HepG2 (cell line): Measurements from ENCODE around the gene PLB1. TPM values are rescaled to one million over a fixed set of nuclear protein-coding genes. Genes with fewer than 3 reads are reported as not detected.

Experiments used
- ATAC-seq: fragments of 200-7000 bp; cut with Tn5 transposase; 3 replicates; pipeline ENCODE4 v1.9.1; 2020; ENCODE audit warnings: mild to moderate bottlenecking, moderate library complexity
- BruUV-seq: library from RNA; stranded (reverse); fragments of 400-500 nt; replicated peaks from 2 replicates; lab custom pipeline; 2021; lab: Mats Ljungman, UMichigan
- CTCF ChIA-PET: fragments of 300-600 bp; formaldehyde crosslinking; extraction: SDS; loops from one replicate; lab custom pipeline; 2021; ENCODE audit warnings: low total read pairs, inconsistent platforms, low intra/inter-chr PET ratio; lab: Yijun Ruan, JAX
- POLR2A ChIA-PET: fragments of 350-600 bp; sonication (Branson Sonifier 250); formaldehyde crosslinking; loops from one replicate; lab custom pipeline; 2020; ENCODE audit warnings: antibody characterized with exemption, inconsistent platforms; lab: Yijun Ruan, JAX
- DNase-seq: peaks from one replicate; pipeline ENCODE4 v3.0.0-alpha.2; 2015; ENCODE audit warnings: low spot score
- FAIRE-seq: peaks from 3 replicates; lab custom pipeline; 2011; peaks lifted over from hg19 to GRCh38; lab: Jason Lieb, UNC
- H2AFZ ChIP-seq: one replicate; pipeline ENCODE4 v1.6.1; 2011; ENCODE audit warnings: low read length, inconsistent platforms
- H3K27ac ChIP-seq: fragments of 300-600 bp; 3 replicates; pipeline ENCODE4 v1.8.0; 2011; ENCODE audit warnings: mixed run types, mild to moderate bottlenecking, mixed read lengths, low read length, inconsistent platforms; ENCODE audit not compliant: insufficient read depth; ENCODE audit errors: extremely low read length
- H3K27me3 ChIP-seq, 2 experiments: fragments of 200-600 bp in 1 of 2; 2 replicates in 1 of 2; 3 replicates in 1 of 2; pipeline versions ENCODE4 v1.6.0 to v1.8.0; 2011; ENCODE audit warnings: low read length in 2 of 2, mild to moderate bottlenecking in 2 of 2, moderate library complexity in 2 of 2, inconsistent platforms in 1 of 2; ENCODE audit not compliant: insufficient read depth in 2 of 2, control insufficient read depth in 1 of 2
- H3K36me3 ChIP-seq, 2 experiments: fragments of 200-600 bp in 1 of 2; replicated peaks in 1 of 2; 2 replicates in 1 of 2; 3 replicates in 1 of 2; pipeline versions ENCODE4 v1.5.1 to v1.8.0; 2011; ENCODE audit warnings: low read length in 2 of 2, inconsistent platforms in 1 of 2; ENCODE audit not compliant: insufficient read depth in 2 of 2, control insufficient read depth in 1 of 2
- H3K4me1 ChIP-seq: 2 replicates; pipeline ENCODE4 v1.5.1; 2012; ENCODE audit warnings: low read length, inconsistent platforms; ENCODE audit not compliant: insufficient read depth
- H3K4me2 ChIP-seq: 2 replicates; pipeline ENCODE4 v1.6.0; 2011; ENCODE audit warnings: low read depth, low read length, inconsistent platforms
- H3K4me3 ChIP-seq, 3 experiments: fragments of 200-600 bp in 1 of 3; sonication (generic), shearing (Covaris generic) in 1 of 3; replicated peaks in 1 of 3; 2 replicates each; pipeline ENCODE4 v1.5.1; 2011 to 2016; ENCODE audit warnings: low read length in 3 of 3, inconsistent platforms in 2 of 3, low read depth in 2 of 3, mild to moderate bottlenecking in 2 of 3, control low read depth in 1 of 3, mixed read lengths in 1 of 3; ENCODE audit not compliant: insufficient read depth in 1 of 3
- H3K79me2 ChIP-seq: one replicate; pipeline ENCODE4 v1.6.1; 2011; ENCODE audit warnings: low read length, inconsistent platforms; ENCODE audit not compliant: insufficient read depth
- H3K9ac ChIP-seq: 2 replicates; pipeline ENCODE4 v1.6.0; 2011; ENCODE audit warnings: mild to moderate bottlenecking, low read depth, low read length, inconsistent platforms; ENCODE audit not compliant: insufficient read depth
- H3K9me3 ChIP-seq: 2 replicates; pipeline ENCODE4 v1.5.1; 2012; ENCODE audit warnings: mild to moderate bottlenecking, low read length
- H4K20me1 ChIP-seq: 2 replicates; pipeline ENCODE4 v1.6.0; 2011; ENCODE audit warnings: inconsistent platforms, mild to moderate bottlenecking, low read length, moderate library complexity; ENCODE audit not compliant: insufficient read depth
- CENPT ChIP-seq: sonication (generic); formaldehyde crosslinking; IDR thresholded peaks from 2 replicates; pipeline ENCODE4 v1.8.0; 2022; ENCODE audit warnings: low read depth, mild to moderate bottlenecking, moderate library complexity, missing genetic modification reagents
- DNMT1 ChIP-seq: sonication (generic); formaldehyde crosslinking; IDR thresholded peaks from 2 replicates; pipeline ENCODE4 v1.5.1; 2020; ENCODE audit warnings: mild to moderate bottlenecking, missing genetic modification reagents
- FOXK1 ChIP-seq: sonication (generic); formaldehyde crosslinking; IDR thresholded peaks from 2 replicates; pipeline ENCODE4 v1.4.0; 2020; ENCODE audit warnings: low read depth, missing genetic modification reagents, borderline replicate concordance
- MATR3 ChIP-seq: sonication (generic); formaldehyde crosslinking; IDR thresholded peaks from 2 replicates; pipeline ENCODE4 v1.4.0; 2020; ENCODE audit warnings: missing genetic modification reagents
- PLSCR1 ChIP-seq: sonication (generic); formaldehyde crosslinking; IDR thresholded peaks from 2 replicates; pipeline ENCODE4 v1.5.0; 2020; ENCODE audit warnings: missing genetic modification reagents, mild to moderate bottlenecking, borderline replicate concordance
- RBM39 ChIP-seq: fragments of 200-400 bp; formaldehyde crosslinking; IDR thresholded peaks from one replicate; pipeline ENCODE4 v1.6.1; 2018; ENCODE audit warnings: antibody characterized with exemption, mild to moderate bottlenecking, low read depth, low read length; ENCODE audit not compliant: poor library complexity, severe bottlenecking
- RELA ChIP-seq: sonication (generic); formaldehyde crosslinking; IDR thresholded peaks from 2 replicates; pipeline ENCODE4 v1.4.0; 2020; ENCODE audit warnings: missing genetic modification reagents
- RFX3 ChIP-seq: IDR thresholded peaks from 2 replicates; pipeline ENCODE4 v1.6.1; 2016; ENCODE audit warnings: missing biosample characterization, missing genetic modification reagents
- ZNF441 ChIP-seq: sonication (generic); formaldehyde crosslinking; IDR thresholded peaks from 2 replicates; pipeline ENCODE4 v1.7.0; 2021; ENCODE audit warnings: missing genetic modification reagents, borderline replicate concordance
- ZNF569 ChIP-seq: sonication (generic); formaldehyde crosslinking; IDR thresholded peaks from 2 replicates; pipeline ENCODE4 v1.5.0; 2020; ENCODE audit warnings: mild to moderate bottlenecking, missing genetic modification reagents, moderate library complexity, borderline replicate concordance
- ZNF609 ChIP-seq: sonication (generic); formaldehyde crosslinking; IDR thresholded peaks from 2 replicates; pipeline ENCODE4 v1.4.0; 2020; ENCODE audit warnings: mild to moderate bottlenecking, missing genetic modification reagents, borderline replicate concordance
- ZNF615 ChIP-seq: sonication (generic); formaldehyde crosslinking; IDR thresholded peaks from 2 replicates; pipeline ENCODE4 v1.5.0; 2020; ENCODE audit warnings: mild to moderate bottlenecking, missing genetic modification reagents, borderline replicate concordance
- ZNF883 ChIP-seq: sonication (generic); formaldehyde crosslinking; IDR thresholded peaks from 2 replicates; pipeline ENCODE4 v1.5.1; 2020; ENCODE audit warnings: mild to moderate bottlenecking, missing genetic modification reagents; ENCODE audit errors: not compliant biosample characterization
- WGBS: methylation state at CpG from one replicate; pipeline ENCODE4 v1.1.6; 2017; ENCODE audit warnings: low lambda C conversion rate; 5-methylcytosine and 5-hydroxymethylcytosine counted together
- in situ Hi-C: cut with HindIII; loops from 2 replicates; pipeline ENCODE4 v1.10.0; 2017; ENCODE audit warnings: low pct_unique_long_range_greater_than_20kb; ENCODE audit not compliant: extremely low pct_ligation_motif_present
- intact Hi-C: fragments of 100-400 bp; cut with micrococcal nuclease; formaldehyde crosslinking; loops from one replicate; pipeline ENCODE4 v1.10.0; 2022; ENCODE audit not compliant: unreplicated experiment
- polyA plus RNA-seq, 8 experiments: library from polyadenylated mRNA; depleted of rRNA in 3 of 8; stranded (reverse) in 7 of 8; unstranded in 1 of 8; fragments of >200 nt; fragmentation: Illumina TruSeq in 4 of 8; extraction: Trizol in 4 of 8; gene quantifications; 2 replicates each; pipeline versions ENCODE4 v1.2.1 to v1.2.3, GENCODE V29; 2011 to 2016; ENCODE audit warnings: low read depth in 4 of 8, missing spikeins in 1 of 8, mixed read lengths in 1 of 8; ENCODE audit not compliant: insufficient read depth in 1 of 8
- total RNA-seq, 5 experiments: library from RNA; depleted of rRNA; stranded (reverse); fragments of >200 nt; fragmentation: Illumina TruSeq; extraction: Trizol; gene quantifications; 2 replicates each; pipeline ENCODE4 v1.2.3, GENCODE V29; 2016; ENCODE audit warnings: low read depth in 1 of 5

The PLB1 gene
- total and polyA plus RNA-seq, 2 of the 13 experiments (the other 11 are each of a cell fraction or from before 2014, with no cell fraction given) = 0.20 to 1.8 TPM

DNA sequence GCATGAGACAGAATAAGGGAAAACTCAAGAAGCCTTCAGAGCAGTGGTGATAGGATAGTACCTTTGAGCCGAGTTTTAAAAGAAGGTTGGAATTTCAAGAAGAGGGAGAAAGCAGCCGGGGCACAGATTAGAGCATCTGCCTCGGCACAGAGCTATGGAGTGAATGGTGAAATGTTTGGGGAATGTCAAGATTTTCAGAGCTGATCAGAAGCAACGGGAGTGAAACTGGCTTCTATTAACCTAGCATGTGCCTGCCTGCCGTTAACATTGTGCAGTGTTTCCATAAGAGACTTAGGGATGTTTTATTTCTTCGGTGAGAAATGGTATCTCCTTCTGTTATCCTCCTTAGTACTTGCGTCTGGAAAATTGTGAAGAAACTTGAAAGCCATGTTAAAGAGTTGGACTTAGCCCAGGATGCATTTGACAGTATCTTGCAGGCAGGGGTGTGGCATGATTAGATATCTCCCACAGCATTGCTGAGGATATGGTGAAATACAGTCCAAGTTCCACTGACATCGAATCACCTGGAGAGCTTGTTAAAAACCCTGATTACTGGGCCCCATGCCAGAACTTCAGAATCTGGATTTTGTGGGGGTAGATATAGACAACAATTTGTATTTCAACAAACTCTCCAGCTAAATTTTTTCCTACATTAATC, 158.9 kb downstream of the PLB1 start:
- no peaks in the 10 kb centered on the region for H3K36me3 ChIP-seq
- H4K20me1 ChIP-seq = no peaks in the 10 kb centered on the region
- no peak overlapping the region for H2AFZ ChIP-seq
- no peak overlapping the region for H3K4me3 ChIP-seq
- intact Hi-C loops = no loop called here
- FAIRE-seq (no peak), ATAC-seq (no peak), DNase-seq (no peak)
- no TSS peak for BruUV-seq
- no peak for TF ChIP-seq ZNF569 (CRISPR knock-in tag)
- TF ChIP-seq RELA = no peak
- TF ChIP-seq FOXK1 (CRISPR knock-in tag) = no peak
- no peak for TF ChIP-seq ZNF441 (CRISPR knock-in tag)
- no peak for TF ChIP-seq RBM39
- no peak for TF ChIP-seq ZNF609
- TF ChIP-seq CENPT (CRISPR knock-in tag) = no peak
- no peak for TF ChIP-seq ZNF615 (CRISPR knock-in tag)
- no peak for TF ChIP-seq RFX3
- no peak for TF ChIP-seq ZNF883
- TF ChIP-seq MATR3 (CRISPR knock-in tag) = no peak
- TF ChIP-seq DNMT1 (CRISPR knock-in tag) = no peak
- TF ChIP-seq PLSCR1 (CRISPR knock-in tag) = no peak
- no peaks in the 10 kb centered on the region for H3K79me2 ChIP-seq
- no peaks in the 10 kb centered on the region for H3K9me3 ChIP-seq
- no peaks in the 10 kb centered on the region for H3K4me1 ChIP-seq
- 11% methylated on average over 8 of the region's 8 CpGs for WGBS
- no peak overlapping the region for H3K9ac ChIP-seq
- no peaks in the 10 kb centered on the region; a peak in 2 of 5 replicates for H3K27me3 ChIP-seq
- H3K4me2 ChIP-seq = no peak overlapping the region
- CTCF ChIA-PET = no interaction called here
- in situ Hi-C loops = no loop called here
- no peak overlapping the region for H3K27ac ChIP-seq
- POLR2A ChIA-PET = no interaction called here
